Mucosa of stomach (tissue), 1 donor: Measurements from ENCODE around the gene TSTD1.
A peak's percentile ranks its signal among the peaks of the same experiment; 100 is the strongest.
"Not testable (repeated sequence)": the region's sequence is repeated elsewhere in the genome, so short reads cannot be mapped to it uniquely, and the experiment has no call there.

Source experiments
- H3K27me3 ChIP-seq: one replicate; pipeline ENCODE4 v1.7.0; 2013; ENCODE audit warnings: mild to moderate bottlenecking, low read length; ENCODE audit not compliant: control insufficient read depth, insufficient read depth
- H3K36me3 ChIP-seq: one replicate; pipeline ENCODE4 v1.7.0; 2013; ENCODE audit warnings: low read length; ENCODE audit not compliant: control insufficient read depth, insufficient read depth
- H3K4me1 ChIP-seq: one replicate; pipeline ENCODE4 v1.7.0; 2013; ENCODE audit warnings: mild to moderate bottlenecking, low read length; ENCODE audit not compliant: control insufficient read depth, insufficient read depth
- H3K4me3 ChIP-seq: one replicate; pipeline ENCODE4 v1.7.0; 2013; ENCODE audit warnings: low read length
- H3K9ac ChIP-seq: one replicate; pipeline ENCODE4 v1.7.0; 2013; ENCODE audit warnings: mild to moderate bottlenecking, low read length, moderate library complexity
- H3K9me3 ChIP-seq: one replicate; pipeline ENCODE4 v1.7.0; 2013; ENCODE audit warnings: mild to moderate bottlenecking, low read length, moderate library complexity; ENCODE audit not compliant: control insufficient read depth
- donor health status: Pancreatic carcinoma.

The TSTD1 gene

DNA sequence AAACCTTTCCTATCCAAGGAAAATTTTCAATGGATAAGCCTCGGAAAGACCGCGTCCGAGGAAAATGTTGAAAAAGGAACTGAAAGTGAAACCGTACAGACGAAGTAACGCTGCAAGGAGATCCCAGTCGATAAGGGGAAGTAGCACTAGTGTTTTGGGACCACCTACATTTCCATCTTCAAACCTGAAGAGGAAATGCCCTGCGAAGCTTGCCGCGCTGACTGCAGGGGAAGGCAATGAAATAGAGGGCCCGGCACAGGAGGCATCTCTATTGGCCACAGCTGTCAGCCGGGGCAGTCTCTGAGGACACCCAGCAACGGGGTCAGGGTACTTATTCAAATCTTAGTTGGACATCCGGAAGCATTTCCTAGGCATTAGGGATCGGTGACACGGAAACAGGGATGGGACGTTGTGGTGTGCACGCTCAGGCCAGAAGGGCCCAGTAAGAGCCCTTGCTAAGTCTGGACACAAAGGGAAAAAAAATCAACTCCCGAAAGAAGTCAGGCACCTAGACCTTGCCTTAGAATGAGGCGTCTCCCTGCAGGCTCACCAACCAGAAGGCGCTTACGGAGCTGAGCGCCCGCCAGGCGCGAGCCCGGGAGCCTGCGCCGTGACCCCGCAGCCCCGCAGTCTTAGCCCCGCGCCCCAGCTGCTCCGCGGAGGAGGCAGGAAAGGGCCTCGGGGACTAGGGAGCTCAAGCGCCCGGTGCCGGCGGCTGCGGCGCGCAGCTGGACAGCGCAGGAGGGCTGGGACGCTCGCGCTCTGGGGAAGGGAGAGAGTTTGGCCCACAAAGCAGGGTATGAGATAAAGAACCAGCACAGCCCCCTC is 6.4 kb upstream of the TSTD1 start:
- peak overlapping the region; percentile 89 for H3K9ac ChIP-seq
- peaks cover 13% of the 10 kb centered on the region for H3K4me1 ChIP-seq
- no peaks in the 10 kb centered on the region for H3K27me3 ChIP-seq
- H3K4me3 ChIP-seq = peak overlapping the region; percentile 54
- no peaks in the 10 kb centered on the region for H3K9me3 ChIP-seq
- peaks cover 16% of the 10 kb centered on the region for H3K36me3 ChIP-seq

DNA sequence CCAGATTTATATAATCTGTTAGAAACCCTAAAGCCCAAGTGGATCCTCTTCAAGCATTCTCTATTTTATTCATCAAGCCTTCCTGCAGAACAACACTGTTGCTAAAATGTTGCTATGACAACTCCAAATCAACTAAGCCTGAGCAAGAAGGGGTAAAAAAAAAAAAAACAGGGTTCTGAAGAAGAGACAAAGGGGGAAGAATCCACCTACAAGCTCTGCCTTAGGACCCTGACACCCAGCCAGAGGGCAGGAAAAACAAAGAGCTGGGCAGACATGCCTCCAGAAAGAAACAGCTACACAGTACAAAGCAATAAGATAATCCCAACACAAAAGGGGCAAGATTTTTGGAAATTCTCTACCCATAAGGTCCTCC is 5.8 kb upstream of the TSTD1 start:
- Histone ChIP-seq H3K9me3 (no peaks in the 10 kb centered on the region), H3K9ac (peak overlapping the region; percentile 89), H3K4me3 (peak overlapping the region; percentile 54), H3K36me3 (peaks cover 21% of the 10 kb centered on the region), H3K27me3 (no peaks in the 10 kb centered on the region), H3K4me1 (peaks cover 14% of the 10 kb centered on the region)

GRCh38 chr1:161039546-161039945 is 782 bp upstream of the TSTD1 start:
- Histone ChIP-seq H3K9me3 (no peaks in the 10 kb centered on the region), H3K4me1 (peaks cover 18% of the 10 kb centered on the region), H3K27me3 (no peaks in the 10 kb centered on the region), H3K36me3 (peaks cover 23% of the 10 kb centered on the region), H3K4me3 (no peak overlapping the region), H3K9ac (no peak overlapping the region)

DNA sequence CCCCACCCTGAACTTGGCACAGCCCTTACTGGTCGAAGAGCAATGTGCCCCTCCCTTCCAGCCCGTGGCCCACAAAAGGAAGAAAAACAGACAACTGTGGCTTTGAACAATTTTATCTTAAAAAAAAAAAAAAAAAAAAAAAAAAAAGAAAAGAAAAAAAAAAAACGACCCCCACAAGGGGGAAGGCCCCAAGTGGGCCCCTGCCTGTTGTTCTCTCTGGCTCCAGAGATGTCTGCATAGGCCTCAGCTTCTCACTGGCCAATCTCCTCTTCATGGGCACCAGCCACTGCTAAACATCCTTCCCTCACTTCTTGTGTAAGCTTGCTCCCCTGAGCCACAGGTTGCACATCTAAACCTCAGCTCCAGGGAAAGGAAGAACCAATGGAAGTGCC is 386 bp upstream of the TSTD1 start:
- peaks cover 14% of the 10 kb centered on the region for H3K4me1 ChIP-seq
- H3K9ac ChIP-seq = no peak overlapping the region
- H3K9me3 ChIP-seq = no peaks in the 10 kb centered on the region
- H3K27me3 ChIP-seq = no peaks in the 10 kb centered on the region
- H3K4me3 ChIP-seq = no peak overlapping the region
- peaks cover 23% of the 10 kb centered on the region for H3K36me3 ChIP-seq

GRCh38 chr1:161037661-161038522 is 872 bp downstream of the TSTD1 start:
- Histone ChIP-seq H3K9ac (peak overlapping the region; percentile 76), H3K27me3 (no peaks in the 10 kb centered on the region), H3K4me1 (peaks cover 18% of the 10 kb centered on the region), H3K4me3 (peak overlapping the region; percentile 61), H3K9me3 (no peaks in the 10 kb centered on the region), H3K36me3 (peaks cover 23% of the 10 kb centered on the region)

DNA sequence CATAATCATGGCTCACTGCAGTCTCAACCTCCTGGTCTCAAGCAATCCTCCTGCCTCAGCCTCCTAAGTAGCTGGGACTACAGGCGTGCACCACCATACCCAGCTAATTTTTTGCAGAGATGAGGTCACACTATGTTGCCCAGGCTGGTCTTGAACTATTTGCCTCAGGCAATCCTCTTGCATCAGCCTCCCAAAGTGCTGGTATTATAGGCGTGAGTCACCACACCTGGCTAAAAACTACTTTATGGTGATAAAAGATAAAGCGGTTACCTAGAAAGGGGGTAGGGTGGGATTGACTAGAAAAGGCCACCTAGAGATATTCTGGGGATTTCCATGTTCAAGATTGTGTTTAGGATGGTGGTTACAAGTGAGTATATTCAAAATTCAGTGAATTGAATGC is 5.0 kb downstream of the TSTD1 start:
- Histone ChIP-seq H3K9ac (no peak overlapping the region), H3K36me3 (no peaks in the 10 kb centered on the region), H3K4me1 (peaks cover 18% of the 10 kb centered on the region), H3K27me3 (no peaks in the 10 kb centered on the region), H3K4me3 (no peak overlapping the region), H3K9me3 (no peaks in the 10 kb centered on the region)

- no peak overlapping the region for H3K4me3 ChIP-seq
- no peaks in the 10 kb centered on the region for H3K27me3 ChIP-seq
- H3K9ac ChIP-seq = no peak overlapping the region
- no peaks in the 10 kb centered on the region for H3K9me3 ChIP-seq
- no peaks in the 10 kb centered on the region for H3K36me3 ChIP-seq
- H3K4me1 ChIP-seq = peaks cover 9% of the 10 kb centered on the region
Measured at GRCh38 chr1:161032409-161032808, 6.4 kb downstream of the TSTD1 start.

- Histone ChIP-seq H3K27me3 (no peaks in the 10 kb centered on the region), H3K9me3 (no peaks in the 10 kb centered on the region), H3K4me1 (peaks cover 9% of the 10 kb centered on the region), H3K36me3 (no peaks in the 10 kb centered on the region), H3K9ac (no peak overlapping the region), H3K4me3 (no peak overlapping the region)
Measured at GRCh38 chr1:161031874-161032273, 6.9 kb downstream of the TSTD1 start.

- not testable (repeated sequence) for H3K9me3 ChIP-seq
Measured at GRCh38 chr1:161029466-161029865, 9.3 kb downstream of the TSTD1 start.

DNA sequence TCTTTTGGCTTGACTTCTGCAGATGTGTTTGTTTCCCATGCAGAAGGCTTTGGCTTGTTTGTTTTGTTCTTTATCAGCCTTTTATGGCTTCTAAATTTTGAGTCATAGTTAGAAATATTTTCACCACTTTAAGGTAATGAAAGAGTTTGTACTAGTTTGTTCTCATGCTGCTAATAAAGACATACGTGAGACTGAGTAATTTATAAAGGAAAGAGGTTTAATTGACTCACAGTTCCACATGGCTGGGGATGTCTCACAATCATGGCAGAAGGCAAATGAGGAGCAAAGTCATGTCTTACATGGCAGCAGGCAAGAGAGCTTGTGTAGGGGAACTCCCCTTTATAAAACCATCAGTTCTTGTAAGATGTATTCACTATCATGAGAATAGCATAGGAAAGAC is 11.8 kb downstream of the TSTD1 start:
- H3K4me1 ChIP-seq, H3K9me3 ChIP-seq, H3K4me3 ChIP-seq, H3K9ac ChIP-seq, H3K27me3 ChIP-seq, H3K36me3 ChIP-seq: not testable (repeated sequence)

More at GRCh38 chr1:161029466-161029865, 9.3 kb downstream of the TSTD1 start:
- not testable (repeated sequence) for H3K9ac ChIP-seq, H3K36me3 ChIP-seq, H3K4me1 ChIP-seq, H3K27me3 ChIP-seq, H3K4me3 ChIP-seq

- H3K4me3 ChIP-seq, H3K9ac ChIP-seq, H3K36me3 ChIP-seq, H3K27me3 ChIP-seq, H3K9me3 ChIP-seq: not testable (repeated sequence)
- H3K4me1 ChIP-seq = peaks cover 23% of the 10 kb centered on the region
Measured at GRCh38 chr1:161022432-161022831, 16.3 kb downstream of the TSTD1 start.

- no peaks in the 10 kb centered on the region for H3K9me3 ChIP-seq
- H3K36me3 ChIP-seq = no peaks in the 10 kb centered on the region
- peaks cover 26% of the 10 kb centered on the region for H3K4me1 ChIP-seq
- H3K27me3 ChIP-seq = no peaks in the 10 kb centered on the region
- H3K4me3 ChIP-seq = peak overlapping the region; percentile 97
- peak overlapping the region; percentile 75 for H3K9ac ChIP-seq
Measured at GRCh38 chr1:161021970-161022353, 16.8 kb downstream of the TSTD1 start.
